22Rv1 (cell line): ENCODE measurements around the gene COL18A1.
"Not testable (repeated sequence)": the region's sequence is repeated elsewhere in the genome, so short reads cannot be mapped to it uniquely, and the experiment has no call there.

Experiments used
- H3K27ac ChIP-seq: fragments of 450-650 bp; 2 replicates; pipeline ENCODE4 v1.5.1; 2017
- CTCF ChIP-seq: fragments of 450-650 bp; IDR thresholded peaks from 2 replicates; pipeline ENCODE4 v1.5.1; 2017; ENCODE audit warnings: mild to moderate bottlenecking
- ZFX ChIP-seq: fragments of 450-650 bp; IDR thresholded peaks from 2 replicates; pipeline ENCODE4 v1.6.1; 2017; ENCODE audit warnings: antibody characterized with exemption, borderline replicate concordance

COL18A1 gene

DNA sequence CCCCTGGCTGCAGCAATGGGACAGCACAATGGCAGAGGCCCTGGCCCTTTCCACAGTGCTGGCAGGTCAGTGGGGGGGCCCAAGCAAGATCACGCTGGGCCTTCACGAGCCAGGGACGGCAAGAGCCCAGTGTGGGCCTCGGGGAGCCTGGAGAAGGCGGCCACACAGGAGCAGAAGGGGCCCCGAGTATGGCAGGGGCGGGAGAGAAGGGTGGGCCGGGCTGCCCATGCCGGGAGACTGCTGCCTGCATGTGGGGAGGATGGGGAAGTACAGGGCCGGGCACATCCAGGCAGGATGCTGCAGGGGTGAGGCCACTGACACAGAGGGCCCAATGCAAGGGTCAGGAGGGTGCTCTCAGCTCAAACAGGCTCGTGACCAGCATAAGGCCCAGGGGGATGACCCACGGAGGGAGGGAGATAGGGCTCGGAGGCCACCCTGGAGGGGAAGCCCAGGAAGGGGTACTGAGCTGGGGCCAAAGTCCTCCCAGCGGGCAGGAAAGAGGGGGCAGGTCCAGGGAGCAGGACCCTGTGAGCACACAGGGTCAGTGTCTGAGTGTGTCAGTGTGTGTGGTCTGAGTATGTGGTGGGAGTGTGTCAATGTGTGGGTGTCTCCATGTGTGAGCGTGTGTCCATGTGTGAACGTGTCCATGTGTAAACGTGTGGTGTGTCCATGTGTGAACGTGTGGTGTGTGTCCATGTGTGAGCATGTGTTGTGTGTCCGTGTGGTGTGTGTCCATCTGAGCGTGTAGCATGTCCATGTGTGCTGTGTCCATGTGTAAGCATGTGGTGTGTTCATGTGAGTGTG lies 124.2 kb downstream of the COL18A1 start:
- TF ChIP-seq ZFX (no peak), CTCF (no peak)
- H3K27ac ChIP-seq, result no peak overlapping the region

DNA sequence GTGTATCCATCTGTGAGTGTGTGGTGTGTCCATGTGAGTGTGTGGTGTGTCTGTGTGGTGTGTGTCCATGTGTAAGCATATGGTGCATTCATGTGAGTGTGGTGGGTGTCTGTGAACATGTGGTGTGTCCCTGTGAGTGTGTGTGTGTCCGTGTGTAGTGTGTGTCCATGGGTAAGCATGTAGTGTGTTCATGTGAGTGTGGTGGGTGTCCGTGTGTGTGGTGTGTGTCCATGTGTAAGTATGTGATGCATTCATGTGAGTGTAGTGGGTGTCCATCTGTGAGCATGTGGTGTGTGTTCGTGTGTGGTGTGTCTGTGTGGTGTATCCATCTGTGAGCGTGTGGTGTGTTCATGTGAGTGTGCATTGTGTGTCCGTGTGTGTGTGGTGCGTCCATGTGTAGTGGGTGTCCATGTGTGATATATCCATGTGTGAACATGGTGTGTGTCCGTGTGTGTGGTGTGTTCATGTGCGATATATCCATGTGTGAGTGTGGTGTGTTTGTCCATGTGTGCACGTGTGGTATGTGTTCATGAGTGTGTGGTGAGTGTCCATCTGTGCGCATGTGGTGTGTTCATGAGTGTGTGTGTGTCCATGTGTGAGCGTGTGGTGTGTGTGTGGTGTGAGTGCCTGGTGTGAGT lies 124.9 kb downstream of the COL18A1 start:
- TF ChIP-seq CTCF (no peak), ZFX (no peak)
- H3K27ac ChIP-seq, result no peak overlapping the region

DNA sequence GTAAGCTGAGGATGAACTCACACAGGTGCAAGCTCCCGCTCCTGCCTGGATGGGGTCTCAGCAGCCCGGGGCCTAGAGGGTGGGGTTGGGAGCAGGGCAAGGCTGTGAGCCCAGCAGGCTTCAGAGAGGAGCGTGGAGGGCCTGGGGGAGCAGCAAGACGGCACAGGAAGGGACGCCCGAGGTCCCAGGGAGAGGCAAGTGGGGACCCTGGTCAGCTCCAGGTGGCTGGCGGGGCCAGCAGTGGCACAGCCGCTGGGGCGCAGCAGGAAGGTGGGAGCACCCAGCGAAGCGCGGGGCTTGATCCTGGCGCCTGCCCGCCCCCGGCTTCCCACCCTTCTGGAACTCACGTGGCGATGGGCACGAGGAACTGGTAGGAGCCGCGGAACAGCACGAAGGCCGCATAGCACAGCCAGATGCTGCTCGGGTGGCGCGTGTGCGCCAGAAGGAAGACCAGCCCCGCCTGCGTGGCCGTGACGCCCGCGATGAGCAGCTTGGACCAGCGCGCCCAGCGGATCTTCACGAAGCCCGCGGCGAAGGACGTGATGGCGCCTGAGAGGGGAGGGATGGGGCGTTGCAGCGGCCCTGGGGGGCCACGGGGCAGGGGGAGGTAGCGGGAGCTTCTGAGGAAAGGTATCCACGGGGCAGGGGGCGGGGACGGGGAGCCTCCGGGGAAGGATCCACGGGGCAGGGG lies 125.6 kb downstream of the COL18A1 start:
- no peak overlapping the region for H3K27ac ChIP-seq

GRCh38 chr21:45531114-45531392 lies 126.1 kb downstream of the COL18A1 start:
- not testable (repeated sequence) for H3K27ac ChIP-seq

More for the DNA sequence above, 125.6 kb downstream of the COL18A1 start:
- TF ChIP-seq ZFX (no peak), CTCF (no peak)

- H3K27ac ChIP-seq, result no peak overlapping the region
- TF ChIP-seq ZFX (no peak), CTCF (no peak)
Observed at GRCh38 chr21:45531393-45532215, 126.6 kb downstream of the COL18A1 start.

GRCh38 chr21:45532826-45533360 lies 127.9 kb downstream of the COL18A1 start:
- no peak overlapping the region for H3K27ac ChIP-seq
- TF ChIP-seq ZFX, result no peak
- TF ChIP-seq CTCF, result no peak

DNA sequence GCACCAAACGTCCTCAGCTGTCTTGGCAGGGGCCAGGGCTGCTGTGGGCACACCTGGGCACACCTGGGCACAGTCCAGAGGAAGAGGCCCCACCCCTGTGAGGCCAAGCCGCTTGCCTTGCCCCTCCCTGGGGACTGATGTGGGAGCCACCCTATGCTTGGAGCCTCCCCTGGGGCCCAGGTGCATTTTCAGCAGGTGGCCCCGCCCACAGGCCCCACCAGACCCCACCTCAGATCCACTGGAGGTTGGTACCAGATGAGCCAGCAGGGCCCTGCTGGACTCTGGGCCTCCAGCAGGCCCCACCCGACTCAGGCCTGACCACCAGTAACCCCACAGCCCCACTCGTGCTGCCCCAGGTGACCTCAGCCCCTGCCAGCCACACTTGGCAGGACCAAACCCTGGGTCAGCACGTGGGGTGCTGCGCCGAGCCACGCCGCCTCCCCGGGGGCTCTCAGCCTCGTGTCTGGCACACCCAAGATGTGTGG lies 128.4 kb downstream of the COL18A1 start:
- no peak overlapping the region for H3K27ac ChIP-seq

More for the DNA sequence above, 128.4 kb downstream of the COL18A1 start:
- TF ChIP-seq CTCF (no peak), ZFX (no peak)
